ENCODE measurements around the gene EYA3. TPM values are rescaled to one million over a fixed set of nuclear protein-coding genes. Genes with fewer than 3 reads are reported as not detected.

Gene EYA3
- total and polyA plus RNA-seq, 2 of the 8 experiments (the other 6 are each of a cell fraction or from before 2014, with no cell fraction given) = 15.0 to 33.9 TPM

DNA sequence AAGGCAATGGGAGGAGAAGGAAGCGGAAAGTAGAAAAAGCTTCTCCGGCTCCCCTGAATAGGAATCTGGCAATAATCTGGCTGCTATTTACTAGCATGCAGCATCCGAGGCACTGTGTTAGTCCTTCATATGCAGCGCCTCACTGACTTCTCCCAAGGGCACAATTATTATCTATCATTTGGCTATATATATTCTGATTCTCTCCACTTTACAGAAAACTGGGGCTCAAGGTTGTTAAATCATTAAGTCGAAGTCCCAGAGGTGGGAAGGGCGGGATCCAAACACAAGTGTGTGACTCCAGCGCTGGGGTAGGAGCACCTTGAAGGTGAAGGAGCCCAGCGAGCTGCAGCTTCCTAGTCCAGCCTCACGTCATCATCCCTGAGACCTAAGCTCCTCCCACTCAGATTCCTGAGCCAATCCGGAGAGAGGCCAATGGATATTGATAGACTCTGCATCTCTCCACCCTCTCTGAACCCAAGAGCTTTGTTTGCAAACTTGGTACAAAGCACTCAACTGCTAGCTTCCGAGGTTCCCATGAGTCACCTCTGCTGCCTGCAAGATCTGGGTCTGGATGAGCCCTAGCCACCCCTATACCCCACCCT is 16.6 kb upstream of the EYA3 start:
- H3K4me1 ChIP-seq (replicated peaks in 1 of 4; ENCODE audit: control insufficient read depth in 3 of 4, insufficient read depth in 4 of 4, low read length in 3 of 4) = peaks cover 0 to 2% (median 0%) of the 10 kb centered on the region in 4 experiments; a peak in 2 of 7 replicates
- H3K23ac ChIP-seq (ENCODE audit: insufficient read length) = no peak overlapping the region
- peak overlapping the region; percentile 6; the same call in 1 of the 2 replicates for H2BK15ac ChIP-seq (ENCODE audit: low read length)
- H3K9me3 ChIP-seq (ENCODE audit: insufficient read depth in 2 of 2, low read depth in 1 of 2, low read length in 1 of 2) = no peaks in the 10 kb centered on the region
- H2BK12ac ChIP-seq (ENCODE audit: low read depth, low read length) = no peak overlapping the region
- H2BK120ac ChIP-seq (replicated peaks; ENCODE audit: low read depth, low read length) = no peak overlapping the region
- H4K20me1 ChIP-seq (replicated peaks in 1 of 2; ENCODE audit: control insufficient read depth in 1 of 2, insufficient read depth in 2 of 2, low read length in 2 of 2) = no peaks in the 10 kb centered on the region
- no peak overlapping the region for H2BK20ac ChIP-seq (ENCODE audit: low read length)
- H3K14ac ChIP-seq (ENCODE audit: insufficient read length) = no peak overlapping the region
- no peaks in the 10 kb centered on the region for H3K79me2 ChIP-seq (ENCODE audit: control insufficient read depth in 1 of 2, insufficient read depth in 2 of 2, low read length in 2 of 2)
- H4K8ac ChIP-seq (ENCODE audit: extremely low read depth, insufficient read depth, low read length) = no peak overlapping the region
- 0 out of 2 replicates have a peak overlapping the region, but pooled peaks have one; percentile 48 for H3K18ac ChIP-seq (ENCODE audit: extremely low read depth, low read length)
- CTCF ChIA-PET (ENCODE audit: partially characterized antibody) = interaction anchor here (0.6 to 1.9 kb wide), 5 partner anchors 9 to 104 kb away, joined by 3 to 11 read pairs (median 4); no protein-coding TSS in a partner anchor
- H3K79me1 ChIP-seq (ENCODE audit: low read depth, low read length) = no peaks in the 10 kb centered on the region
- peaks cover 2% of the 10 kb centered on the region; the same call in 1 of the 2 replicates for H3K23me2 ChIP-seq (ENCODE audit: low read depth, low read length)
- 27% methylated on average over 11 of the region's 11 CpGs; no CpG with 5 or more reads in 1 of the 2 experiments for WGBS, 2 experiments (ENCODE audit: extremely low coverage in 1 of 2, insufficient coverage in 1 of 2, insufficient read length in 1 of 2, insufficient replicate concordance in 2 of 2, low coverage in 1 of 2, low lambda C conversion rate in 2 of 2, missing lambda C conversion rate in 1 of 2)
- peak overlapping the region; percentile 4 to 49 (median 22); a peak in 6 of 8 replicates for H3K4me3 ChIP-seq (ENCODE audit: extremely low read depth in 1 of 4, insufficient read depth in 2 of 4, low read depth in 3 of 4, low read length in 4 of 4)
- H2AK5ac ChIP-seq (ENCODE audit: low read depth, low read length) = no peak overlapping the region
- no peak overlapping the region for H3K4ac ChIP-seq (replicated peaks; ENCODE audit: insufficient read length, low read depth, low read length)
- POLR2A ChIA-PET (ENCODE audit: partially characterized antibody) = interaction anchor here (0.9 to 1.3 kb wide), 4 partner anchors 11 to 441 kb away, joined by 3 to 7 read pairs (median 4); no protein-coding TSS in a partner anchor
- peak overlapping the region; percentile 52 to 54 for H3K4me2 ChIP-seq (ENCODE audit: insufficient read depth in 1 of 2, low read depth in 2 of 2, low read length in 2 of 2)
- DNase-seq (ENCODE audit: low read depth in 1 of 2, low spot score in 2 of 2) = peak; percentile 81 to 87
- no peak overlapping the region for H3K56ac ChIP-seq (replicated peaks; ENCODE audit: insufficient read length, low read depth, low read length)
- no peaks in the 10 kb centered on the region for H3K36me3 ChIP-seq (ENCODE audit: control insufficient read depth in 2 of 4, insufficient read depth in 4 of 4, low read length in 3 of 4)
- H3K27me3 ChIP-seq (replicated peaks in 1 of 4; ENCODE audit: control insufficient read depth in 3 of 4, extremely low read depth in 1 of 4, insufficient read depth in 3 of 4, low read length in 3 of 4) = no peaks in the 10 kb centered on the region
- H4K5ac ChIP-seq (ENCODE audit: insufficient read length, low read depth, low read length) = peak overlapping the region; percentile 46
- H3K9ac ChIP-seq (replicated peaks in 1 of 4; ENCODE audit: extremely low read depth in 1 of 4, low read depth in 3 of 4, low read length in 3 of 4) = peak overlapping the region in 2 of 4 experiments; percentile 20 to 30; a peak in 1 of 7 replicates
- peak overlapping the region; percentile 86 for H2AFZ ChIP-seq (ENCODE audit: low read length)
- no peak overlapping the region for H2BK5ac ChIP-seq (ENCODE audit: low read depth, low read length)
- peak; percentile 98 for FAIRE-seq
- peak overlapping the region; percentile 18; the same call in 1 of the 2 replicates for H3K27ac ChIP-seq (ENCODE audit: low read depth, low read length)
- no peak overlapping the region for H4K91ac ChIP-seq (replicated peaks; ENCODE audit: insufficient read length, low read length)
- TF ChIP-seq RNF2 (IDR thresholded peaks at IDR 0.05; ENCODE audit: borderline replicate concordance, low read depth, low read length, missing control alignments, poor library complexity, severe bottlenecking) (no peak), TCF12 (IDR thresholded peaks at IDR 0.05; ENCODE audit: low read depth, low read length) (no peak), JUND (IDR thresholded peaks at IDR 0.05; ENCODE audit: low read length) (0 out of 2 replicates have a peak, but pooled peaks have one; percentile 33), CTBP2 (IDR thresholded peaks at IDR 0.05; ENCODE audit: borderline replicate concordance, insufficient read depth, insufficient read length, low read length) (no peak), NANOG (IDR thresholded peaks at IDR 0.05; ENCODE audit: insufficient read depth, low read depth, low read length, poor library complexity, severe bottlenecking) (no peak), EP300 (IDR thresholded peaks at IDR 0.05; ENCODE audit: borderline replicate concordance in 1 of 2, low read depth in 2 of 2, low read length in 2 of 2) (no peak), KDM5A (IDR thresholded peaks at IDR 0.05; ENCODE audit: low read length) (no peak), ZNF274 (IDR thresholded peaks at IDR 0.05; ENCODE audit: borderline replicate concordance, extremely low read depth, low read length) (no peak), POLR2A (IDR thresholded peaks at IDR 0.05; ENCODE audit: control extremely low read depth in 1 of 2, low read depth in 2 of 2, low read length in 2 of 2) (peak; percentile 68 to 86), RFX5 (IDR thresholded peaks at IDR 0.05; ENCODE audit: borderline replicate concordance, low read depth, low read length) (no peak), RBBP5 (IDR thresholded peaks at IDR 0.05; ENCODE audit: borderline replicate concordance, low read depth, low read length) (no peak)

Measured in H1 (cell line).